Glutamatergic neuron (in vitro differentiated cells): ENCODE results near the gene BTBD17. TPM values are rescaled to one million over a fixed set of nuclear protein-coding genes. Genes with fewer than 3 reads are reported as not detected.
A peak's percentile ranks its signal among the peaks of the same experiment; 100 is the strongest.

Source experiments
- DNase-seq: peaks from one replicate; pipeline ENCODE4 v3.0.0; 2022
- H3K27ac Mint-ChIP-seq: one replicate; pipeline ENCODE4 v1.8.0; 2020; ENCODE audit warnings: mild to moderate bottlenecking, mixed read lengths, inconsistent platforms; ENCODE audit not compliant: unreplicated experiment
- H3K27me3 Mint-ChIP-seq: one replicate; pipeline ENCODE4 v1.8.0; 2020; ENCODE audit warnings: mild to moderate bottlenecking, moderate library complexity, mixed read lengths, inconsistent platforms; ENCODE audit not compliant: unreplicated experiment
- H3K36me3 Mint-ChIP-seq: one replicate; pipeline ENCODE4 v1.8.0; 2020; ENCODE audit warnings: mild to moderate bottlenecking, mixed read lengths, inconsistent platforms; ENCODE audit not compliant: unreplicated experiment
- H3K4me1 Mint-ChIP-seq: one replicate; pipeline ENCODE4 v1.8.0; 2020; ENCODE audit warnings: mild to moderate bottlenecking, low read depth, mixed read lengths, inconsistent platforms; ENCODE audit not compliant: unreplicated experiment
- H3K4me3 Mint-ChIP-seq: one replicate; pipeline ENCODE4 v1.8.0; 2020; ENCODE audit warnings: mild to moderate bottlenecking, mixed read lengths, inconsistent platforms; ENCODE audit not compliant: unreplicated experiment
- H3K9me3 Mint-ChIP-seq: one replicate; pipeline ENCODE4 v1.8.0; 2020; ENCODE audit warnings: mild to moderate bottlenecking, moderate library complexity, mixed read lengths, inconsistent platforms; ENCODE audit not compliant: unreplicated experiment
- total RNA-seq: library from RNA; stranded (reverse); fragmentation: NEBNext Ultra II Directional; extraction: Animal tissue kit (Norgen Biotek cat#: 25700); gene quantifications from one replicate; pipeline ENCODE4 v1.2.1, GENCODE V29; 2021; ENCODE audit not compliant: unreplicated experiment
- TF ChIP-seq, protein P1 (sequence below): fragments of 200-600 bp; sonication (generic); IDR thresholded peaks from one replicate; pipeline ENCODE4 v1.5.0; 2021; ENCODE audit not compliant: partially characterized antibody, unreplicated experiment

The BTBD17 gene
- total RNA-seq, 1 donor from 2014 or later: 310 TPM

DNA sequence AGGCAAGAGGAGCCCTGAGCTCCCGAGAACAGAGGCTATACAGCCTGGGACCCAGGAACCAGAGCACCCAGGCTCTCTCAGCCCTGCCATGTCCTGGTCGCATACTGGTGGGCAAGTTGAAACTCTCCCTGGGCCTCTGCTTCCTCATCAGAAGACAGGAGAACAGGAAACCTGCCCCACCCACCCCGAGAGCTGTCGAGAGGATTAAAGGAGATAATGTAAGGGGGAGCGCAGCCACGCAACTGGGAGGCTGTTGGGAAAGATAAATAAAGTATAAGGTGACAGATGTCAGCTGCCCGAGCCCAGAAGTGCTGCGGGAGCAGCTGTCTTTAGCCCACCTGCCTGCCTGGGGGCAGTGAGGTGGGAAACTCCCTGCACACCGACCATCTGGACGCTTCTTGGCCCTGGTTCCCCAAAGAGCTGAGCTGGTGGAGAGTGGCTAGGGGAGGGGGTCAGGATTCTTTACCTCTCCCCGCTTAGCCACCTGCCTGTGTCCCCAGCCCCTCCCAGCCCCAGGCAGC, 28.8 kb downstream of the BTBD17 start:
- peaks cover 24% of the 10 kb centered on the region for H3K27me3 Mint-ChIP-seq
- peaks cover 10% of the 10 kb centered on the region for H3K36me3 Mint-ChIP-seq
- H3K9me3 Mint-ChIP-seq: peaks cover 33% of the 10 kb centered on the region
- H3K27ac Mint-ChIP-seq: peak overlapping the region; percentile 95
- peaks cover 38% of the 10 kb centered on the region for H3K4me1 Mint-ChIP-seq
- H3K4me3 Mint-ChIP-seq: peak overlapping the region; percentile 83
- TF ChIP-seq, protein P1, sequence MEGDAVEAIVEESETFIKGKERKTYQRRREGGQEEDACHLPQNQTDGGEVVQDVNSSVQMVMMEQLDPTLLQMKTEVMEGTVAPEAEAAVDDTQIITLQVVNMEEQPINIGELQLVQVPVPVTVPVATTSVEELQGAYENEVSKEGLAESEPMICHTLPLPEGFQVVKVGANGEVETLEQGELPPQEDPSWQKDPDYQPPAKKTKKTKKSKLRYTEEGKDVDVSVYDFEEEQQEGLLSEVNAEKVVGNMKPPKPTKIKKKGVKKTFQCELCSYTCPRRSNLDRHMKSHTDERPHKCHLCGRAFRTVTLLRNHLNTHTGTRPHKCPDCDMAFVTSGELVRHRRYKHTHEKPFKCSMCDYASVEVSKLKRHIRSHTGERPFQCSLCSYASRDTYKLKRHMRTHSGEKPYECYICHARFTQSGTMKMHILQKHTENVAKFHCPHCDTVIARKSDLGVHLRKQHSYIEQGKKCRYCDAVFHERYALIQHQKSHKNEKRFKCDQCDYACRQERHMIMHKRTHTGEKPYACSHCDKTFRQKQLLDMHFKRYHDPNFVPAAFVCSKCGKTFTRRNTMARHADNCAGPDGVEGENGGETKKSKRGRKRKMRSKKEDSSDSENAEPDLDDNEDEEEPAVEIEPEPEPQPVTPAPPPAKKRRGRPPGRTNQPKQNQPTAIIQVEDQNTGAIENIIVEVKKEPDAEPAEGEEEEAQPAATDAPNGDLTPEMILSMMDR: no peak
- DNase-seq: peak; percentile 66

DNA sequence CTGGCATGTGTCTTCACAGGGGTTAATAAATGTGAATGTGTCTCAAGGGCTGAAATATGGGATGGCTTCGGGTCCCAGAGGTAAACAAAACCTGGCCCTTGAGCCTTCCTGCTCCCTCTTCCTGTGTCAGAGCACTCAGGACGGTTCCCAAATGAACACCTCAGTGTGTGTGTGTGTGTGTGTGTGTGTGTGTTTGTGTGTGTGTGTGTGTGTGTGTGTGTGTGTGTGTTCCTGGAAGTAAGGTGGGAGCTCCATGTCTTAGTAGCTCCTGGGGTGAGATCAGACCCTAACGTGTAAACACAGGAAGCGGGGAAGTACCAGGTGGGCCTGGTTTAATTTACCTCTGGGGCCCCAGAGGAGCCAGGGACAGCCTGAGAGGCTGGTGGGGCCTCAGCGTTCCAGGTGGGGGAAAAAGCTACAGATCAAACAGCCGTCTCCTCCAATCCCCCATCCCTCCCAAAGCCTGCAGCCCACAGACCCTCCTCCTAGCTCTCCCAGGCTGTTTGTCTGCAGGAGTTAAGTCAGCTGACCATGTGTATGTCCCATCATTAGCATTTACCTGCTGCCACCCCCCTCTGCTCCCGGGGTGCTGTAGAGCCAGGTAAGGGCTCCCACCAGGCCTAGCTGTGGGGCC, 29.5 kb downstream of the BTBD17 start:
- peaks cover 21% of the 10 kb centered on the region for H3K27me3 Mint-ChIP-seq
- H3K4me1 Mint-ChIP-seq: peaks cover 38% of the 10 kb centered on the region
- H3K27ac Mint-ChIP-seq: peak overlapping the region; percentile 95
- no peak for DNase-seq
- H3K36me3 Mint-ChIP-seq: peaks cover 10% of the 10 kb centered on the region
- TF ChIP-seq, protein P1: no peak
- peak overlapping the region; percentile 83 for H3K4me3 Mint-ChIP-seq
- peaks cover 39% of the 10 kb centered on the region for H3K9me3 Mint-ChIP-seq

DNA sequence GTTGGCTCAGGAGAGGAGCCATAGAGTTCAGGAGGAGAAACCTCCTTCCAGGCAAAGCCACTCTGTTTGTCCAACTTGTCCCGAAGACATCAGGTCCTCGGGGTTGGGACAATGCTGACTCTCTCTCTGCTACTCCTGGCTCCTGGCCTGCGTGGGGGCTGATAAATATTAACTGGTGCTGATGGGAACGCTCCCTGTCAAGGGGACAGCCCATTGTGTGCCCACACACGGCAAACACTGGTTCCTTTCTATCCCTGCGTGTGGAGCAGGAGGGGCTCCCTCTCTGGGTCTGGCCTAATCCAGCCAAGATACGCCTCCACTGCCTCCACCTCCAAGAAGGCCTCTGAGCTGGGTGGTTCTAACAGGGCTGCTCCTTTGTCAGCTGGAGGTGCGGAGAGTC, 31.2 kb downstream of the BTBD17 start:
- no peak for DNase-seq
- Mint-ChIP-seq H3K4me1 (peaks cover 44% of the 10 kb centered on the region), H3K9me3 (peaks cover 43% of the 10 kb centered on the region), H3K36me3 (peaks cover 5% of the 10 kb centered on the region), H3K4me3 (peak overlapping the region; percentile 30), H3K27ac (peak overlapping the region; percentile 95), H3K27me3 (peaks cover 24% of the 10 kb centered on the region)
- TF ChIP-seq, protein P1: no peak

DNA sequence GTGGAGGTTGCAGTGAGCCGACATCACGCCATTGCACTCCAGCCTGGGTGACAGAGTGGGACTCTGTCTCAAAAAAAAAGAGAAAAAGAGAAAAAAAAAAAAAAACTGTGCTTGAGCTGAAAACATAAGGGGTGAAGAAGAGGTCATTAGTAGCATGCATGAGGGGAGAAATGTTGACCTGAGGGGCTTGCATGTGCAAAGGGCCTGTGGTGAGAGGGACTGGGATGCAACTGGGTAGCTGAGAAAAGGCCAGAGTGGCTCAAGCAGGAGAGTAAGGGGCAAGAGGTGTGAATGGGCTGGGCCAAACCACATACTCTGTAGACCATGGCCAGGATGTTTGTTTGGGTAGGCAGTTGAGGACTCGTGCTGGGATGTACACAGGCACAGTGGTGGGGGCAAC, 32.3 kb downstream of the BTBD17 start:
- no peak for DNase-seq
- H3K9me3 Mint-ChIP-seq: peaks cover 43% of the 10 kb centered on the region
- peaks cover 24% of the 10 kb centered on the region for H3K27me3 Mint-ChIP-seq
- peaks cover 44% of the 10 kb centered on the region for H3K4me1 Mint-ChIP-seq
- H3K4me3 Mint-ChIP-seq: peak overlapping the region; percentile 73
- peaks cover 5% of the 10 kb centered on the region for H3K36me3 Mint-ChIP-seq
- TF ChIP-seq, protein P1: no peak
- peak overlapping the region; percentile 85 for H3K27ac Mint-ChIP-seq

DNA sequence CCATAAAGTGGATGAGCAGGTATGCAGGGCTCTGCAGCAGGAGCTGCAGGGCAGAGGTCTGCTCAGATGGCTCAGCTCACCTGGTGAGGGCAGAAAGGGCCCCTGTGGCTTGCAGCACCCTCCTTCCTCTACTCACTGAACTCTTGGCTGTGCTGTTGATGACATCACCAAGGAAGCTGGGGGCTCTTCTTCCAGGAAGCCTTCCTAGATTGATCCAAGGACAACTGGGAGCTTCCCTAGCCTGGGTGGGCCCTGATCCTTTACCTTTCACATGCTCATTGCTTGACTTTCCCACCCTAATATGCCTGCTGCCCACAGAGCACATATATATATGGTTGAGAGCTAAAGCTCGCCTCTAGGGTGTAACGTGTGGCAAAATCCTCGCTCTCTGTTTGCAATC, 33.2 kb downstream of the BTBD17 start:
- peaks cover 43% of the 10 kb centered on the region for H3K4me1 Mint-ChIP-seq
- DNase-seq: no peak
- H3K27me3 Mint-ChIP-seq: peaks cover 23% of the 10 kb centered on the region
- H3K4me3 Mint-ChIP-seq: peak overlapping the region; percentile 93
- H3K9me3 Mint-ChIP-seq: peaks cover 38% of the 10 kb centered on the region
- H3K27ac Mint-ChIP-seq: peak overlapping the region; percentile 34
- TF ChIP-seq, protein P1: no peak
- peaks cover 5% of the 10 kb centered on the region for H3K36me3 Mint-ChIP-seq
